Smooth muscle cell (in vitro differentiated cells): Measurements from ENCODE around the gene RPS6KA2. TPM values are rescaled to one million over a fixed set of nuclear protein-coding genes. Genes with fewer than 3 reads are reported as not detected.

Experiments used
- DNase-seq: peaks from one replicate; lab custom pipeline; 2025; ENCODE audit not compliant: unreplicated experiment; lab: John Stamatoyannopoulos, UW
- H2AFZ ChIP-seq: fragments of 200-600 bp; sonication (generic); 2 replicates; pipeline ENCODE4 v1.6.0; 2016; ENCODE audit warnings: antibody characterized with exemption, low read depth, mild to moderate bottlenecking
- H3F3A ChIP-seq: fragments of 200-600 bp; sonication (generic); 2 replicates; pipeline ENCODE4 v1.6.0; 2017; ENCODE audit warnings: antibody characterized with exemption, low read depth
- H3K27ac ChIP-seq: fragments of 200-600 bp; sonication (generic); 2 replicates; pipeline ENCODE4 v1.5.1; 2016; ENCODE audit warnings: low read depth, mild to moderate bottlenecking
- H3K27me3 ChIP-seq: fragments of 200-600 bp; sonication (generic); 2 replicates; pipeline ENCODE4 v1.6.1; 2016; ENCODE audit warnings: low read depth, mild to moderate bottlenecking
- H3K36me3 ChIP-seq: fragments of 200-600 bp; sonication (generic); 2 replicates; pipeline ENCODE4 v1.5.1; 2016; ENCODE audit warnings: low read depth
- H3K4me1 ChIP-seq: fragments of 200-600 bp; sonication (generic); 2 replicates; pipeline ENCODE4 v1.5.1; 2016; ENCODE audit warnings: low read depth
- H3K4me2 ChIP-seq: fragments of 200-600 bp; sonication (generic); 2 replicates; pipeline ENCODE4 v1.6.0; 2016; ENCODE audit warnings: mild to moderate bottlenecking
- H3K4me3 ChIP-seq: fragments of 200-600 bp; sonication (generic); 2 replicates; pipeline ENCODE4 v1.5.1; 2016; ENCODE audit warnings: mild to moderate bottlenecking
- H3K79me2 ChIP-seq: fragments of 200-600 bp; sonication (generic); 2 replicates; pipeline ENCODE4 v1.6.0; 2016; ENCODE audit warnings: low read depth, mild to moderate bottlenecking
- H3K9ac ChIP-seq: fragments of 200-600 bp; sonication (generic); 2 replicates; pipeline ENCODE4 v1.6.0; 2016; ENCODE audit warnings: low read depth
- H3K9me3 ChIP-seq: fragments of 200-600 bp; sonication (generic); replicated peaks from 2 replicates; pipeline ENCODE4 v1.5.1; 2016; ENCODE audit warnings: low read depth
- H4K20me1 ChIP-seq: fragments of 200-600 bp; sonication (generic); 2 replicates; pipeline ENCODE4 v1.6.0; 2016; ENCODE audit warnings: low read depth
- WGBS: methylation state at CpG from one replicate; pipeline ENCODE4 v1.1.7; 2016; ENCODE audit warnings: low lambda C conversion rate; 5-methylcytosine and 5-hydroxymethylcytosine counted together
- polyA plus RNA-seq: library from polyadenylated mRNA; unstranded; fragments of >200 nt; fragmentation: Nextera tagmentation; extraction: Ambion mirVana; gene quantifications from 2 replicates; pipeline ENCODE4 v1.2.1, GENCODE V29; 2016
- total RNA-seq: library from RNA; depleted of rRNA; stranded (reverse); fragments of >200 nt; gene quantifications from 2 replicates; pipeline ENCODE4 v1.2.3, GENCODE V29; 2014
- TF ChIP-seq, protein P1 (sequence below): fragments of 200-600 bp; sonication (generic); IDR thresholded peaks from 2 replicates; pipeline ENCODE4 v1.5.1; 2017; ENCODE audit warnings: borderline replicate concordance, mild to moderate bottlenecking, antibody characterized with exemption; ENCODE audit not compliant: insufficient read depth, poor library complexity, severe bottlenecking

Gene RPS6KA2
- total and polyA plus RNA-seq, 2 experiments from 2014 or later: 7.8 to 10.4 TPM

DNA sequence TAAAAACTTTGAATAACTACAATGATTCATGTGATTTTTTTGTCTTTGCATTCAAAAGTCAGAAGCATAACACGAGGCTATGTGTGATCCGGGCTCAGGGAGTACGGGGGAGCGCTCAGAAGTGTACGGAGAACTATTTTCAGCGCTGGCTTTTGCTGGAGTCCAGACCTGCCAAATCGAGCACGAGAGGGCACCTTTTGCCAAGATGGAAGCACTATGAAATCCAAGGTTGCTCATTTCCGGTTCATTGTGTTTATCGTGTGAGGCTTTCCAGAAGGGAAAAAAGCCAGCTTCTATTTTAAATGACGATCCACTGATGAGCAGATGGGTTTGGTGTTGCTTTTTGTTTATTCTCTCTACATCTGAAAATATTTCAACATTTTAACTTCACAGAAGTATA, 51.8 kb downstream of the RPS6KA2 start:
- H3K27me3 ChIP-seq: no peaks in the 10 kb centered on the region
- H3K79me2 ChIP-seq: no peaks in the 10 kb centered on the region
- no peaks in the 10 kb centered on the region for H3K9me3 ChIP-seq
- H3K9ac ChIP-seq: no peak overlapping the region
- H2AFZ ChIP-seq: no peak overlapping the region
- peaks cover 9% of the 10 kb centered on the region for H4K20me1 ChIP-seq
- H3K36me3 ChIP-seq: no peaks in the 10 kb centered on the region
- no peak overlapping the region for H3K4me2 ChIP-seq
- no peaks in the 10 kb centered on the region for H3F3A ChIP-seq
- WGBS: 98% methylated on average over 11 of the region's 11 CpGs
- no peak overlapping the region for H3K27ac ChIP-seq
- no peak overlapping the region for H3K4me3 ChIP-seq
- peaks cover 8% of the 10 kb centered on the region for H3K4me1 ChIP-seq
- TF ChIP-seq, protein P1, sequence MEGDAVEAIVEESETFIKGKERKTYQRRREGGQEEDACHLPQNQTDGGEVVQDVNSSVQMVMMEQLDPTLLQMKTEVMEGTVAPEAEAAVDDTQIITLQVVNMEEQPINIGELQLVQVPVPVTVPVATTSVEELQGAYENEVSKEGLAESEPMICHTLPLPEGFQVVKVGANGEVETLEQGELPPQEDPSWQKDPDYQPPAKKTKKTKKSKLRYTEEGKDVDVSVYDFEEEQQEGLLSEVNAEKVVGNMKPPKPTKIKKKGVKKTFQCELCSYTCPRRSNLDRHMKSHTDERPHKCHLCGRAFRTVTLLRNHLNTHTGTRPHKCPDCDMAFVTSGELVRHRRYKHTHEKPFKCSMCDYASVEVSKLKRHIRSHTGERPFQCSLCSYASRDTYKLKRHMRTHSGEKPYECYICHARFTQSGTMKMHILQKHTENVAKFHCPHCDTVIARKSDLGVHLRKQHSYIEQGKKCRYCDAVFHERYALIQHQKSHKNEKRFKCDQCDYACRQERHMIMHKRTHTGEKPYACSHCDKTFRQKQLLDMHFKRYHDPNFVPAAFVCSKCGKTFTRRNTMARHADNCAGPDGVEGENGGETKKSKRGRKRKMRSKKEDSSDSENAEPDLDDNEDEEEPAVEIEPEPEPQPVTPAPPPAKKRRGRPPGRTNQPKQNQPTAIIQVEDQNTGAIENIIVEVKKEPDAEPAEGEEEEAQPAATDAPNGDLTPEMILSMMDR: no peak
- DNase-seq: no peak

DNA sequence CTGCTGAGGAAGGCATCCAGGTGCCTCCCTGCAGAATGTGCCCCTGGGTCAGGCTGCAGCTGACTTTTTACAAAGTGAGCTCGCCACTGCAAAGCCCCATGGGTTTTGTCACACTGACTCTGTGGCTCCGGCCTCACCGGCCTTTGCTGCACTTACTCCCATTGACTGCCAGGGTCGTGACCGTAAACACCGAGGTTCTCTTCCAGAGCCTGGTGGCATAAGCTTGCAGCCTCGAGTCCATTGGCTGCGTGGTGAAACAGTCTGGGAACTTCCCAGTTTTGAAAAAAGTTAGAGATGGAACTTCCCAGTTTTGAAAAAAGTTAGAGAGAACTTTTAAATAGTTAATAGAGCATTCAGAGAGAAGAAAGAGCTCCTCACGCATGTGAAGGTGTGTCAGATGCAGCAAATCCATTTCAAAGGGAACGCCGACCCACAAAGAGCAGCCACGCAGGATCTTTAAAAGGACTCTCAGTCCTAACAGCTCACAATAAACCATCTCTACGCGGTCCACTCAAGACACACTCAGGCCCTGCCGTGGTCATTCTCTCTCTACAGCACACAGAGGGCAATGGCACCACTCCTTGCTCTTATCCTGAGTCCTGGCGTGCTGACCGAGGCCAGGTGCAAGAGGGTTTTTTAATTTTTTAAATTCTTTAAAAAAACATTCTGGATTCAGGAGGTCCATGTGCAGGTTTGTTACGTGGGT, 53.4 kb downstream of the RPS6KA2 start:
- Histone ChIP-seq H3F3A (no peaks in the 10 kb centered on the region), H3K4me1 (peaks cover 8% of the 10 kb centered on the region), H3K27ac (no peak overlapping the region), H3K27me3 (no peaks in the 10 kb centered on the region), H3K4me3 (no peak overlapping the region), H3K36me3 (no peaks in the 10 kb centered on the region), H3K79me2 (no peaks in the 10 kb centered on the region), H3K9ac (no peak overlapping the region), H3K4me2 (no peak overlapping the region), H4K20me1 (peaks cover 17% of the 10 kb centered on the region), H2AFZ (no peak overlapping the region), H3K9me3 (no peaks in the 10 kb centered on the region)
- WGBS: 80% methylated on average over 18 of the region's 18 CpGs
- no peak for DNase-seq
- TF ChIP-seq, protein P1: no peak

DNA sequence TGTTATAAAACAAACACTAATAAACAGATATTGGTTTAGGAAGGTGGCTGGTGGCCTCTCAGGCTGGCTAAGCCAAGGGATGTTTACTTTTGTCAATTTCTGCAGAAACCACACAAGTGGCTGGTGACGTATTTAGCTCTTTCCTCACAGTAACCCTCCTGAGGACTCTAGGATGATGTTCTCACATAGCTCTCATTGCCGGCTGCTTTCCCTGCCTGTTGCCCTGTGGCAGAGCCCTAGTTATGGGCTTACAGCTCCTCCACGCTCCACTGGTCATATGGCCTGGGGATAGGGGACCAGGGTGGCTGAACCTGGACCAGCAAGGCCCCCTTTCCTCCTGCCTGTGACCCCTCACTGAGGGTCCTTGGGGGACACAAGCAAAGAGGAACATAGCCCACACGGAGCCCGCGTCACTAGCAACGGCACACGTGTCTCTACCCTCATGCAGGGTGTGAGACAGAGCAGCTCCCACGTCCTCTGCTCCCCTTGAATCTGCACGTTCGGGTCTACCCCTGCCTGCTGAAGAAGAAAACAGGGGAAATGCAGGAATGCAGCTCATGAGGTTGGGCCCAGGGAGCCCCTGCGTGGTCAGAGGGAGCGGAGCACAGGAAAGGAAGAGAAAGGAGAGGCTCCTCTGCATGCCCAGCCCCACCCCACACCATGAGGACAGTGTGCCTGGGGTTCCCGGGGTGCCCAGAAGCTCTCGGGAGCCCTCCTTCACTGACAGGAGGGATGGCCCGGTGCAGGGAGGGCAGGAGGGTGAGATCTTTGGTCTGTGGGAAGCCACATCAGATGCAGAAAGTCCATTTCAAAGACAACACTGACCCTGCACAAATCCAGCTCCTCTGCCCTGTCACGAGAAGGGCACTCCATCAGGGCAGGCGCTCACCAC, 54.4 kb downstream of the RPS6KA2 start:
- TF ChIP-seq, protein P1: no peak
- Histone ChIP-seq H3K27ac (no peak overlapping the region), H3K36me3 (no peaks in the 10 kb centered on the region), H4K20me1 (peaks cover 21% of the 10 kb centered on the region), H3K4me2 (peak overlapping the region; percentile 10), H2AFZ (no peak overlapping the region), H3K9me3 (no peaks in the 10 kb centered on the region), H3K9ac (no peak overlapping the region), H3K79me2 (no peaks in the 10 kb centered on the region), H3K4me1 (peaks cover 8% of the 10 kb centered on the region), H3F3A (no peaks in the 10 kb centered on the region), H3K4me3 (no peak overlapping the region), H3K27me3 (no peaks in the 10 kb centered on the region)
- no peak for DNase-seq
- 66% methylated on average over 18 of the region's 18 CpGs for WGBS
